Fibroblast of the aortic adventitia (primary cell): ENCODE results near the gene SEC24B. TPM values are rescaled to one million over a fixed set of nuclear protein-coding genes. Genes with fewer than 3 reads are reported as not detected.

Experiments used
- DNase-seq: peaks from one replicate; pipeline ENCODE4 v3.0.0-alpha.2; 2010; ENCODE audit warnings: low read depth
- H3K4me3 ChIP-seq: 2 replicates; pipeline ENCODE4 v1.5.1; 2011; ENCODE audit warnings: low read depth, mild to moderate bottlenecking, control low read depth, low read length, moderate library complexity
- CTCF ChIP-seq: IDR thresholded peaks from 2 replicates; pipeline ENCODE4 v1.5.1; 2011; ENCODE audit warnings: mild to moderate bottlenecking, low read length, control low read depth, inconsistent platforms; ENCODE audit not compliant: insufficient read depth
- total RNA-seq: library from RNA; depleted of rRNA; stranded (reverse); fragments of >200 nt; gene quantifications from 2 replicates; pipeline ENCODE4 v1.2.3, GENCODE V29; 2012; ENCODE audit warnings: low replicate concordance

Gene SEC24B
- total RNA-seq, 1 donor, result 29.6 TPM

GRCh38 chr4:109398928-109399327, 34.7 kb upstream of the SEC24B start:
- DNase-seq, result no peak
- no peak overlapping the region for H3K4me3 ChIP-seq

GRCh38 chr4:109406337-109406931, 27.2 kb upstream of the SEC24B start:
- H3K4me3 ChIP-seq, result no peak overlapping the region
- peak; percentile 74 for DNase-seq
- TF ChIP-seq CTCF, result peak; percentile 74

More at GRCh38 chr4:109398928-109399327, 34.7 kb upstream of the SEC24B start:
- TF ChIP-seq CTCF, result no peak

- no peak overlapping the region for H3K4me3 ChIP-seq
- no peak for DNase-seq
- no peak for TF ChIP-seq CTCF
Observed at GRCh38 chr4:109407027-109407737, 26.4 kb upstream of the SEC24B start.

GRCh38 chr4:109408711-109409110, 24.9 kb upstream of the SEC24B start:
- TF ChIP-seq CTCF, result no peak
- no peak overlapping the region for H3K4me3 ChIP-seq
- no peak for DNase-seq

GRCh38 chr4:109410226-109410625, 23.4 kb upstream of the SEC24B start:
- TF ChIP-seq CTCF, result no peak
- H3K4me3 ChIP-seq, result no peak overlapping the region
- DNase-seq, result no peak

GRCh38 chr4:109410776-109411175, 22.8 kb upstream of the SEC24B start:
- no peak for TF ChIP-seq CTCF
- DNase-seq, result no peak
- no peak overlapping the region for H3K4me3 ChIP-seq
